Measurements from ENCODE around the gene TMEM108. TPM values are rescaled to one million over a fixed set of nuclear protein-coding genes. Genes with fewer than 3 reads are reported as not detected.

The TMEM108 gene
- total and polyA plus RNA-seq, 2 of the 4 experiments (the other 2 are of a cell fraction), result 0.18 to 2.2 TPM

DNA sequence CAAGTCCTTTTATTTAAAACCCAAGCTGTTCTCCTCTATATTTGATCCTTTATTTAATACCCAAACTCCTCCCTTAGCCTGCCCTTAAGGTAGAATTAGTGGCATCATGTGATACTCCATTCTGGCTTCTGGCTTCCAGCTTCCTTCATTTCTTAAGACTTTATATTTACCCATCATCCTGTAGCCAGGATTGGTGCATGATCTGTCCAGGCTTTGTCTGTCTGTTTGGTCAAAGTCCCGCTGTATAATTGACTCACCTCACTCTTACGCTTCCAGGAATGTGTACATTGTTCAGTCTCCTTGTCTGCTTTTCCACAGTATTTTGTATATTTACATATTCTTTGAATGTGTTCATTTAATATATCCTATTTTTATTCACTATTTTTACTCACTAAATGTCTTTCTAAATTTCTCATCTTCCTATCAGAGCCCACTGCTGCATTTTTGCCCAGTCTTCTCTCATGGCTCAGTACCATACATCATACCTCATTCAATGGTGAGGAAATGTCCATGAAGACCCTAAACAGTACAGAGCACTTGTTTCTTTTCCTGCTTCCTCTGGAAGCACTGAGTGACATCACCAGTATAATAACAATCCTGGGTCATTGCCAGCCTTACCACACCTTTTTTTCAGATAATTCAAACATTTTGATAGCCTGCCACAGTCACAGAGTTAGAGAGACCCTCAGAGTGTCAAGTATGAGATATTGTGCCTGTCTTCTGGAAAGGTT, 31.5 kb downstream of the TMEM108 start:
- intact Hi-C loops (cut with micrococcal nuclease) (no loop called here), in situ Hi-C loops (cut with MboI; ENCODE audit: low sequenced_read_pairs) (no loop called here), dilution Hi-C loops (cut with HindIII; ENCODE audit: low sequenced_read_pairs, unreplicated experiment) (no loop called here)
- H3K56ac ChIP-seq (ENCODE audit: extremely low read depth, insufficient read depth, low read length), result no peak overlapping the region
- no peak overlapping the region for H2BK120ac ChIP-seq (ENCODE audit: low read depth, low read length)
- DNase-seq (no peak), ATAC-seq (ENCODE audit: low read depth) (no peak)
- no peaks in the 10 kb centered on the region for H4K20me1 ChIP-seq (ENCODE audit: insufficient read depth, low read length)
- H2BK15ac ChIP-seq (ENCODE audit: low read depth, low read length), result no peak overlapping the region
- no peak overlapping the region for H2AK9ac ChIP-seq (replicated peaks; ENCODE audit: low read depth, low read length, poor library complexity)
- no peak overlapping the region for H4K91ac ChIP-seq (ENCODE audit: insufficient read depth, low read depth, low read length)
- no peaks in the 10 kb centered on the region for H3K9me1 ChIP-seq (ENCODE audit: insufficient read depth, low read length)
- no peak overlapping the region for H3K9ac ChIP-seq (ENCODE audit: low read depth, low read length)
- ChIA-PET CTCF (no interaction called here), POLR2A (ENCODE audit: unreplicated experiment) (no interaction called here)
- H4K5ac ChIP-seq (ENCODE audit: low read depth, low read length), result no peak overlapping the region
- H3K27me3 ChIP-seq (ENCODE audit: control insufficient read depth, insufficient read depth, low read length), result no peaks in the 10 kb centered on the region
- H3K4me1 ChIP-seq (ENCODE audit: control insufficient read depth, insufficient read depth, low read length), result no peaks in the 10 kb centered on the region
- H3K14ac ChIP-seq (replicated peaks; ENCODE audit: low read depth, low read length), result no peak overlapping the region
- no peak overlapping the region for H3K4me3 ChIP-seq (ENCODE audit: insufficient read depth, low read depth, low read length)
- no peak overlapping the region for H2AK5ac ChIP-seq (ENCODE audit: low read depth, low read length)
- TF ChIP-seq CEBPB (IDR thresholded peaks at IDR 0.05; ENCODE audit: low read depth, low read length), result no peak
- TF ChIP-seq BHLHE40 (IDR thresholded peaks at IDR 0.05; ENCODE audit: low read depth, low read length), result no peak
- TF ChIP-seq, protein P1, sequence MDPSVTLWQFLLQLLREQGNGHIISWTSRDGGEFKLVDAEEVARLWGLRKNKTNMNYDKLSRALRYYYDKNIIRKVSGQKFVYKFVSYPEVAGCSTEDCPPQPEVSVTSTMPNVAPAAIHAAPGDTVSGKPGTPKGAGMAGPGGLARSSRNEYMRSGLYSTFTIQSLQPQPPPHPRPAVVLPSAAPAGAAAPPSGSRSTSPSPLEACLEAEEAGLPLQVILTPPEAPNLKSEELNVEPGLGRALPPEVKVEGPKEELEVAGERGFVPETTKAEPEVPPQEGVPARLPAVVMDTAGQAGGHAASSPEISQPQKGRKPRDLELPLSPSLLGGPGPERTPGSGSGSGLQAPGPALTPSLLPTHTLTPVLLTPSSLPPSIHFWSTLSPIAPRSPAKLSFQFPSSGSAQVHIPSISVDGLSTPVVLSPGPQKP (IDR thresholded peaks at IDR 0.05; ENCODE audit: borderline replicate concordance, low read depth, low read length), result no peak
- TF ChIP-seq NFE2L2 (IDR thresholded peaks at IDR 0.05; ENCODE audit: low read depth, low read length), result no peak
- TF ChIP-seq RAD21 (IDR thresholded peaks at IDR 0.05; ENCODE audit: low read length), result no peak
- no peak for TF ChIP-seq MXI1 (IDR thresholded peaks at IDR 0.05; ENCODE audit: borderline replicate concordance, low read depth, low read length)
- TF ChIP-seq, protein P2, sequence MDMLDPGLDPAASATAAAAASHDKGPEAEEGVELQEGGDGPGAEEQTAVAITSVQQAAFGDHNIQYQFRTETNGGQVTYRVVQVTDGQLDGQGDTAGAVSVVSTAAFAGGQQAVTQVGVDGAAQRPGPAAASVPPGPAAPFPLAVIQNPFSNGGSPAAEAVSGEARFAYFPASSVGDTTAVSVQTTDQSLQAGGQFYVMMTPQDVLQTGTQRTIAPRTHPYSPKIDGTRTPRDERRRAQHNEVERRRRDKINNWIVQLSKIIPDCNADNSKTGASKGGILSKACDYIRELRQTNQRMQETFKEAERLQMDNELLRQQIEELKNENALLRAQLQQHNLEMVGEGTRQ (IDR thresholded peaks at IDR 0.05; ENCODE audit: low read depth, low read length), result no peak
- TF ChIP-seq, protein P3, sequence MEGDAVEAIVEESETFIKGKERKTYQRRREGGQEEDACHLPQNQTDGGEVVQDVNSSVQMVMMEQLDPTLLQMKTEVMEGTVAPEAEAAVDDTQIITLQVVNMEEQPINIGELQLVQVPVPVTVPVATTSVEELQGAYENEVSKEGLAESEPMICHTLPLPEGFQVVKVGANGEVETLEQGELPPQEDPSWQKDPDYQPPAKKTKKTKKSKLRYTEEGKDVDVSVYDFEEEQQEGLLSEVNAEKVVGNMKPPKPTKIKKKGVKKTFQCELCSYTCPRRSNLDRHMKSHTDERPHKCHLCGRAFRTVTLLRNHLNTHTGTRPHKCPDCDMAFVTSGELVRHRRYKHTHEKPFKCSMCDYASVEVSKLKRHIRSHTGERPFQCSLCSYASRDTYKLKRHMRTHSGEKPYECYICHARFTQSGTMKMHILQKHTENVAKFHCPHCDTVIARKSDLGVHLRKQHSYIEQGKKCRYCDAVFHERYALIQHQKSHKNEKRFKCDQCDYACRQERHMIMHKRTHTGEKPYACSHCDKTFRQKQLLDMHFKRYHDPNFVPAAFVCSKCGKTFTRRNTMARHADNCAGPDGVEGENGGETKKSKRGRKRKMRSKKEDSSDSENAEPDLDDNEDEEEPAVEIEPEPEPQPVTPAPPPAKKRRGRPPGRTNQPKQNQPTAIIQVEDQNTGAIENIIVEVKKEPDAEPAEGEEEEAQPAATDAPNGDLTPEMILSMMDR (conservative IDR thresholded peaks at IDR 0.05; ENCODE audit: low read depth, low read length), result no peak
- no peak for TF ChIP-seq POLR2A (IDR thresholded peaks at IDR 0.05; ENCODE audit: low read depth, low read length)
- TF ChIP-seq MAZ (IDR thresholded peaks at IDR 0.05; ENCODE audit: borderline replicate concordance, low read depth, low read length), result no peak
- no peak for TF ChIP-seq MAFK (IDR thresholded peaks at IDR 0.05; ENCODE audit: low read depth, low read length)
- no peak overlapping the region for H2BK20ac ChIP-seq (ENCODE audit: low read depth, low read length)
- H3K23ac ChIP-seq (ENCODE audit: low read depth, low read length), result no peak overlapping the region
- no peak overlapping the region for H4K8ac ChIP-seq (ENCODE audit: low read depth in 2 of 2, low read length in 2 of 2)
- no peak overlapping the region for H2BK5ac ChIP-seq (ENCODE audit: low read depth, low read length, poor library complexity, severe bottlenecking)
- H3K79me1 ChIP-seq (ENCODE audit: low read depth in 1 of 2, low read length in 2 of 2), result no peaks in the 10 kb centered on the region
- H3K18ac ChIP-seq (ENCODE audit: low read depth, low read length), result no peak overlapping the region
- BruUV-seq (replicated peaks), result no TSS peak
- H3K4ac ChIP-seq (ENCODE audit: low read depth, low read length), result no peak overlapping the region
- H3K27ac ChIP-seq (ENCODE audit: insufficient read depth, low read length), result no peak overlapping the region
- H3K9me3 ChIP-seq (ENCODE audit: control insufficient read depth, insufficient read depth, low read length), result no peaks in the 10 kb centered on the region
- no peak overlapping the region for H2AFZ ChIP-seq (replicated peaks; ENCODE audit: low read length, poor library complexity)
- H3K36me3 ChIP-seq (ENCODE audit: control insufficient read depth, insufficient read depth, low read length), result no peaks in the 10 kb centered on the region
- H3K4me2 ChIP-seq (ENCODE audit: low read depth, low read length), result no peak overlapping the region
- no CpG with 5 or more reads among the region's 2 CpGs for WGBS, 2 experiments (ENCODE audit: extremely low coverage in 2 of 2, insufficient read length in 1 of 2)
